ENCODE results near the gene GTF2F2. TPM values are rescaled to one million over a fixed set of nuclear protein-coding genes. Genes with fewer than 3 reads are reported as not detected.

Gene GTF2F2
- total RNA-seq, 1 experiment from 2014 or later = 21.7 TPM

DNA sequence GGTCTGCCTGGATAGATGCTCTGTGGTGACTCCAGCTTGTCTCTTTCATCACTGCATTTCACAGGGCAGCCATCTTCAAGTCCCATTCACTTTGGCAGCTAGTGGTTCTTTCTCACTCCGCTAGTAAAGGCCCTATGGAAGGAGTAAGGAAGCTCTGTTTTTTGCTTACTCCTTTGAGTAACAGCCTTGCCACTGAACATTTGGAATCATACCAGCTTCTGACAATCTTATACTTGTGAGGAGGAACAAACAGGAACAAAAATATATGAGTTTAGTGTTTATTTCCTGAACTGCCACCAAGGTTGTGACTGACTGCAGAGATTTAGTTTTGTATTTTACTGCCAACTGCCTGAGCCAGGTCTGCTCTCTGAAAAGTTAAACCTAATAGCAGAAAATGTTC, 41.9 kb downstream of the GTF2F2 start:
- in situ Hi-C loops (cut with HindIII; ENCODE audit: low pct_unique_long_range_greater_than_20kb, low sequenced_read_pairs) = no loop called here
- BruUV-seq (replicated peaks) = no TSS peak
- no peak overlapping the region for H3K4me3 ChIP-seq (ENCODE audit: low read depth in 2 of 2, low read length in 2 of 2)
- ChIA-PET POLR2A (interaction anchor here (0.6 kb wide), 2 partner anchors 158 to 175 kb away, joined by 3 read pairs; no protein-coding TSS in a partner anchor), CTCF (no interaction called here)
- DNase-seq (ENCODE audit: low read depth, low spot score) = no peak
- H3K9me3 ChIP-seq (ENCODE audit: control insufficient read depth, insufficient read depth, low read depth, low read length) = no peaks in the 10 kb centered on the region
- no peaks in the 10 kb centered on the region; the same call in 1 of the 2 replicates for H3K36me3 ChIP-seq (ENCODE audit: control insufficient read depth, insufficient read depth, low read length)
- intact Hi-C loops (cut with micrococcal nuclease; ENCODE audit: unreplicated experiment) = no loop called here
- peaks cover 21% of the 10 kb centered on the region for H3K4me1 ChIP-seq (ENCODE audit: control insufficient read depth, insufficient read depth, low read length)
- peak; percentile 61 for ATAC-seq
- TF ChIP-seq, protein P1, sequence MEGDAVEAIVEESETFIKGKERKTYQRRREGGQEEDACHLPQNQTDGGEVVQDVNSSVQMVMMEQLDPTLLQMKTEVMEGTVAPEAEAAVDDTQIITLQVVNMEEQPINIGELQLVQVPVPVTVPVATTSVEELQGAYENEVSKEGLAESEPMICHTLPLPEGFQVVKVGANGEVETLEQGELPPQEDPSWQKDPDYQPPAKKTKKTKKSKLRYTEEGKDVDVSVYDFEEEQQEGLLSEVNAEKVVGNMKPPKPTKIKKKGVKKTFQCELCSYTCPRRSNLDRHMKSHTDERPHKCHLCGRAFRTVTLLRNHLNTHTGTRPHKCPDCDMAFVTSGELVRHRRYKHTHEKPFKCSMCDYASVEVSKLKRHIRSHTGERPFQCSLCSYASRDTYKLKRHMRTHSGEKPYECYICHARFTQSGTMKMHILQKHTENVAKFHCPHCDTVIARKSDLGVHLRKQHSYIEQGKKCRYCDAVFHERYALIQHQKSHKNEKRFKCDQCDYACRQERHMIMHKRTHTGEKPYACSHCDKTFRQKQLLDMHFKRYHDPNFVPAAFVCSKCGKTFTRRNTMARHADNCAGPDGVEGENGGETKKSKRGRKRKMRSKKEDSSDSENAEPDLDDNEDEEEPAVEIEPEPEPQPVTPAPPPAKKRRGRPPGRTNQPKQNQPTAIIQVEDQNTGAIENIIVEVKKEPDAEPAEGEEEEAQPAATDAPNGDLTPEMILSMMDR (IDR thresholded peaks at IDR 0.05) = no peak
- TF ChIP-seq SIN3A (IDR thresholded peaks at IDR 0.05; ENCODE audit: borderline replicate concordance, insufficient read depth, low read depth, low read length) (no peak), TCF7L2 (IDR thresholded peaks at IDR 0.05; ENCODE audit: low read depth, low read length) (no peak)
- H3K27ac ChIP-seq (ENCODE audit: low read length) = peak overlapping the region; percentile 93
- no peaks in the 10 kb centered on the region for H3K27me3 ChIP-seq (ENCODE audit: control insufficient read depth, insufficient read depth, low read length)

DNA sequence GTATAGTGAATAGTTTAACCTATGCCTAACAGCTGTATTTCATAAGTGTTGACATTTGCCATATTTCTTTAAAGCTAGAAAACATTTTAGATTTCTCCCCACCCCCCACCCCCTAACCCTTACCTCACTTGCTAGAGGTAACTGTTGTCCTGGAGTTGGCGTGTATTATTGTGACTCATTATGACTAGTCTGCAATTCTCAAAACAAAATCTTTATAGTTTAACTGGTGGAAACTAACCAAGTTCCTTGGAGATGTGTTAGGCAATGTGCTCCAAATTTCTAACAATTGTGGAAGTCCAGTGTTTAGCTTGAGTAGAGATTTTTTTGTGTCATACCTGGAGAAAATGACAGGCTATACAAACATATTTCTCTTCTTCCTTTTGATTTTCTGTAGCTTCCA, 42.5 kb downstream of the GTF2F2 start:
- in situ Hi-C loops (cut with HindIII; ENCODE audit: low pct_unique_long_range_greater_than_20kb, low sequenced_read_pairs) (no loop called here), intact Hi-C loops (cut with micrococcal nuclease; ENCODE audit: unreplicated experiment) (no loop called here)
- Histone ChIP-seq H3K36me3 (ENCODE audit: control insufficient read depth, insufficient read depth, low read length) (no peaks in the 10 kb centered on the region; the same call in 1 of the 2 replicates), H3K4me1 (ENCODE audit: control insufficient read depth, insufficient read depth, low read length) (peaks cover 23% of the 10 kb centered on the region), H3K9me3 (ENCODE audit: control insufficient read depth, insufficient read depth, low read depth, low read length) (no peaks in the 10 kb centered on the region), H3K27ac (ENCODE audit: low read length) (peak overlapping the region; percentile 93), H3K4me3 (ENCODE audit: low read depth in 2 of 2, low read length in 2 of 2) (no peak overlapping the region), H3K27me3 (ENCODE audit: control insufficient read depth, insufficient read depth, low read length) (no peaks in the 10 kb centered on the region)
- peak; percentile 67; the same call in 1 of the 2 replicates for TF ChIP-seq POLR2AphosphoS5 (IDR thresholded peaks at IDR 0.05; ENCODE audit: low read depth, low read length)
- TF ChIP-seq, protein P2, sequence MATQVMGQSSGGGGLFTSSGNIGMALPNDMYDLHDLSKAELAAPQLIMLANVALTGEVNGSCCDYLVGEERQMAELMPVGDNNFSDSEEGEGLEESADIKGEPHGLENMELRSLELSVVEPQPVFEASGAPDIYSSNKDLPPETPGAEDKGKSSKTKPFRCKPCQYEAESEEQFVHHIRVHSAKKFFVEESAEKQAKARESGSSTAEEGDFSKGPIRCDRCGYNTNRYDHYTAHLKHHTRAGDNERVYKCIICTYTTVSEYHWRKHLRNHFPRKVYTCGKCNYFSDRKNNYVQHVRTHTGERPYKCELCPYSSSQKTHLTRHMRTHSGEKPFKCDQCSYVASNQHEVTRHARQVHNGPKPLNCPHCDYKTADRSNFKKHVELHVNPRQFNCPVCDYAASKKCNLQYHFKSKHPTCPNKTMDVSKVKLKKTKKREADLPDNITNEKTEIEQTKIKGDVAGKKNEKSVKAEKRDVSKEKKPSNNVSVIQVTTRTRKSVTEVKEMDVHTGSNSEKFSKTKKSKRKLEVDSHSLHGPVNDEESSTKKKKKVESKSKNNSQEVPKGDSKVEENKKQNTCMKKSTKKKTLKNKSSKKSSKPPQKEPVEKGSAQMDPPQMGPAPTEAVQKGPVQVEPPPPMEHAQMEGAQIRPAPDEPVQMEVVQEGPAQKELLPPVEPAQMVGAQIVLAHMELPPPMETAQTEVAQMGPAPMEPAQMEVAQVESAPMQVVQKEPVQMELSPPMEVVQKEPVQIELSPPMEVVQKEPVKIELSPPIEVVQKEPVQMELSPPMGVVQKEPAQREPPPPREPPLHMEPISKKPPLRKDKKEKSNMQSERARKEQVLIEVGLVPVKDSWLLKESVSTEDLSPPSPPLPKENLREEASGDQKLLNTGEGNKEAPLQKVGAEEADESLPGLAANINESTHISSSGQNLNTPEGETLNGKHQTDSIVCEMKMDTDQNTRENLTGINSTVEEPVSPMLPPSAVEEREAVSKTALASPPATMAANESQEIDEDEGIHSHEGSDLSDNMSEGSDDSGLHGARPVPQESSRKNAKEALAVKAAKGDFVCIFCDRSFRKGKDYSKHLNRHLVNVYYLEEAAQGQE (IDR thresholded peaks at IDR 0.05; ENCODE audit: insufficient read depth in 1 of 2, low read depth in 2 of 2, low read length in 1 of 2) = no peak
- BruUV-seq (replicated peaks) = no TSS peak
- ChIA-PET POLR2A (interaction anchor here (0.6 kb wide), 1 partner anchor 158 kb away, joined by 3 read pairs; no protein-coding TSS in a partner anchor), CTCF (no interaction called here)
- DNase-seq (ENCODE audit: low read depth, low spot score) (peak; percentile 53), ATAC-seq (peak; percentile 98)

DNA sequence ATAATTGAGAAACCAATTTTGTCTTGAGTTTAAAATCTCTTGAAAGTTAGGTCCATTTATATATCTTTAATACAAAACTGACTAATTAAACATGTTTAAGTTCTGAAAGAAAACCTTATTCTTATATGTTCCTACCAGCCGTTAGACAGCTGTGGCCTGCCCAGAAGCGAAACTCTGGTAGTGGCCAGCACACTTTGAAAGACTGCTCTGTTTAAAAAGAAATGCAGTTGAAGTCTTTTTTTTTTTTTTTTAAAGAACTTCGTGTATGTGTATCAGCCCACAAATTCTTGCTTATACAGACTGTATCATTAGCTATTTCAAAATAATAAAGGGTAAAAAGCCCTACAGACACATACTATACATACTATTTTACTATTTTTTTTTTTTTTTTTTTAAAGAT, 46.5 kb downstream of the GTF2F2 start:
- CTCF ChIA-PET = interaction anchor here (0.6 kb wide), 1 partner anchor 90 kb away, joined by 3 read pairs; no protein-coding TSS in a partner anchor
- no peak for ATAC-seq

More for the DNA sequence above, 46.5 kb downstream of the GTF2F2 start:
- Histone ChIP-seq H3K27me3 (ENCODE audit: control insufficient read depth, insufficient read depth, low read length) (no peaks in the 10 kb centered on the region), H3K36me3 (ENCODE audit: control insufficient read depth, insufficient read depth, low read length) (no peaks in the 10 kb centered on the region; the same call in 1 of the 2 replicates), H3K27ac (ENCODE audit: low read length) (peak overlapping the region; percentile 54; the same call in 1 of the 2 replicates), H3K9me3 (ENCODE audit: control insufficient read depth, insufficient read depth, low read depth, low read length) (no peaks in the 10 kb centered on the region), H3K4me3 (ENCODE audit: low read depth in 2 of 2, low read length in 2 of 2) (no peak overlapping the region), H3K4me1 (ENCODE audit: control insufficient read depth, insufficient read depth, low read length) (peaks cover 23% of the 10 kb centered on the region)
- intact Hi-C loops (cut with micrococcal nuclease; ENCODE audit: unreplicated experiment) (no loop called here), in situ Hi-C loops (cut with HindIII; ENCODE audit: low pct_unique_long_range_greater_than_20kb, low sequenced_read_pairs) (no loop called here)
- no peak for DNase-seq (ENCODE audit: low read depth, low spot score)
- BruUV-seq (replicated peaks) = no TSS peak
- TF ChIP-seq, protein P1 (IDR thresholded peaks at IDR 0.05) = no peak
- TF ChIP-seq POLR2AphosphoS5 (IDR thresholded peaks at IDR 0.05; ENCODE audit: low read depth, low read length) = no peak
- TF ChIP-seq SIN3A (IDR thresholded peaks at IDR 0.05; ENCODE audit: borderline replicate concordance, insufficient read depth, low read depth, low read length) = no peak
- TF ChIP-seq, protein P2 (IDR thresholded peaks at IDR 0.05; ENCODE audit: insufficient read depth in 1 of 2, low read depth in 2 of 2, low read length in 1 of 2) = no peak
- TF ChIP-seq TCF7L2 (IDR thresholded peaks at IDR 0.05; ENCODE audit: low read depth, low read length) = no peak
- POLR2A ChIA-PET = no interaction called here

All from Panc1 (cell line).